GM23338 (cell line): ENCODE measurements around the gene MACF1. TPM values are rescaled to one million over a fixed set of nuclear protein-coding genes. Genes with fewer than 3 reads are reported as not detected.

Experiments
- ATAC-seq: fragments of 200-7000 bp; cut with Tn5 transposase; 3 replicates; pipeline ENCODE4 v1.9.1; 2020
- DNase-seq: peaks from one replicate; pipeline ENCODE4 v3.0.0-alpha.2; 2015; ENCODE audit warnings: low spot score
- H2AFZ ChIP-seq: fragments of 200-600 bp; sonication (generic); 2 replicates; pipeline ENCODE4 v1.8.0; 2016; ENCODE audit warnings: antibody characterized with exemption, mild to moderate bottlenecking, moderate library complexity
- H3F3A ChIP-seq: fragments of 200-600 bp; sonication (generic); replicated peaks from 2 replicates; pipeline ENCODE4 v1.8.0; 2017; ENCODE audit warnings: antibody characterized with exemption, mixed run types, low read depth
- H3K27ac ChIP-seq: fragments of 200-600 bp; sonication (generic); 2 replicates; pipeline ENCODE4 v1.6.1; 2016; ENCODE audit warnings: low read depth
- H3K27me3 ChIP-seq: fragments of 200-600 bp; sonication (generic); 2 replicates; pipeline ENCODE4 v1.8.0; 2016; ENCODE audit warnings: mild to moderate bottlenecking, mixed run types, moderate library complexity; ENCODE audit not compliant: insufficient read depth
- H3K36me3 ChIP-seq: fragments of 200-600 bp; sonication (generic); 2 replicates; pipeline ENCODE4 v1.8.0; 2016; ENCODE audit warnings: mild to moderate bottlenecking; ENCODE audit not compliant: insufficient read depth
- H3K4me1 ChIP-seq: fragments of 200-600 bp; sonication (generic); 2 replicates; pipeline ENCODE4 v1.8.0; 2016; ENCODE audit warnings: mild to moderate bottlenecking, moderate library complexity; ENCODE audit not compliant: insufficient read depth
- H3K4me2 ChIP-seq: fragments of 200-600 bp; sonication (generic); 2 replicates; pipeline ENCODE4 v1.7.1; 2017; ENCODE audit warnings: mixed run types
- H3K4me3 ChIP-seq: fragments of 200-600 bp; sonication (generic); 2 replicates; pipeline ENCODE4 v1.6.1; 2016; ENCODE audit warnings: mixed run types
- H3K79me2 ChIP-seq: fragments of 200-600 bp; sonication (generic); replicated peaks from 2 replicates; pipeline ENCODE4 v1.8.0; 2017; ENCODE audit warnings: mild to moderate bottlenecking; ENCODE audit not compliant: insufficient read depth
- H3K9me2 ChIP-seq: fragments of 200-600 bp; sonication (generic); 2 replicates; pipeline ENCODE4 v1.8.0; 2017; ENCODE audit not compliant: insufficient read depth
- H4K20me1 ChIP-seq: fragments of 200-600 bp; sonication (generic); replicated peaks from 2 replicates; pipeline ENCODE4 v1.8.0; 2017; ENCODE audit warnings: mild to moderate bottlenecking; ENCODE audit not compliant: insufficient read depth
- H3K27ac Mint-ChIP-seq: 2 replicates; pipeline ENCODE4 v1.8.0; 2020; ENCODE audit warnings: inconsistent platforms, mild to moderate bottlenecking, moderate library complexity, mixed read lengths
- H3K27me3 Mint-ChIP-seq: 3 replicates; pipeline ENCODE4 v1.8.0; 2022; ENCODE audit warnings: low read depth, mild to moderate bottlenecking, moderate library complexity, mixed read lengths, inconsistent platforms; ENCODE audit not compliant: insufficient read depth, poor library complexity
- H3K36me3 Mint-ChIP-seq: 3 replicates; pipeline ENCODE4 v1.8.0; 2021; ENCODE audit warnings: low read depth, mild to moderate bottlenecking, inconsistent platforms, moderate library complexity, mixed read lengths
- H3K4me1 Mint-ChIP-seq: 3 replicates; pipeline ENCODE4 v1.8.0; 2020; ENCODE audit warnings: mild to moderate bottlenecking, inconsistent platforms, mixed read lengths
- H3K4me3 Mint-ChIP-seq: 3 replicates; pipeline ENCODE4 v1.8.0; 2021; ENCODE audit warnings: moderate library complexity, mild to moderate bottlenecking, inconsistent platforms, mixed read lengths
- H3K9me3 Mint-ChIP-seq: 3 replicates; pipeline ENCODE4 v1.8.0; 2020; ENCODE audit warnings: moderate library complexity, mild to moderate bottlenecking, inconsistent platforms, mixed read lengths
- EZH2phosphoT487 ChIP-seq: fragments of 200-600 bp; sonication (generic); IDR thresholded peaks from one replicate; pipeline ENCODE4 v1.8.1; 2018; ENCODE audit warnings: antibody characterized with exemption; ENCODE audit not compliant: unreplicated experiment
- NANOG ChIP-seq: IDR thresholded peaks from 2 replicates; pipeline ENCODE4 v1.6.1; 2016; ENCODE audit warnings: antibody characterized with exemption, borderline replicate concordance
- polyA plus RNA-seq: library from polyadenylated mRNA; unstranded; fragments of >200 nt; fragmentation: Nextera tagmentation; extraction: Ambion mirVana; gene quantifications from 2 replicates; pipeline ENCODE4 v1.2.1, GENCODE V29; 2016
- total RNA-seq: library from RNA; depleted of rRNA; stranded (reverse); fragments of >200 nt; shearing (Covaris generic); gene quantifications from 2 replicates; pipeline ENCODE4 v1.2.3, GENCODE V29; 2014
- TF ChIP-seq, protein P1 (sequence below): fragments of 250-450 bp; sonication (Bioruptor Pico); IDR thresholded peaks from 2 replicates; pipeline ENCODE4 v1.5.0; 2020; ENCODE audit warnings: mild to moderate bottlenecking, moderate library complexity
- TF ChIP-seq, protein P2 (sequence below): IDR thresholded peaks from one replicate; pipeline ENCODE4 v1.6.1; 2018; ENCODE audit warnings: antibody characterized with exemption; ENCODE audit not compliant: unreplicated experiment

Gene MACF1
- total and polyA plus RNA-seq, 2 experiments from 2014 or later = 104 to 399 TPM

DNA sequence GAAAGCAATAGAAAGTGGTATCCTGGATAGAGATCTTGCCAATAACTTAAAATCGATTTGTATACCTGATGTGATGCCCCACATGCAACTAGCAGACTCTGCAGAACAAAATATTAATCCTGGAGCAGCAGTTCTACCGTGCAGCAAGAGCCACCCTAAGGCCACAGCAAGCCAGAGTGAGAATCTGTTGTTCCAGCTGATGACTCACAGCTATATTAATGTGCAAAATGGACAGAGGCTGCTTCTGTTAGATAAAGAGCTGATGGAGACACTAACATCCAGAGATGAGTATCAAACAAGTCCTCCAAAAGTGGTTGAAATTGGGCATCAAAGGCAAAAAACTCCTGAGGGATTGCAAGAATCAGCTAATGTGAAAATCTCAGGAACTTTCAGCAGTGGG, 127.8 kb downstream of the MACF1 start (continued):
- TF ChIP-seq, protein P1, sequence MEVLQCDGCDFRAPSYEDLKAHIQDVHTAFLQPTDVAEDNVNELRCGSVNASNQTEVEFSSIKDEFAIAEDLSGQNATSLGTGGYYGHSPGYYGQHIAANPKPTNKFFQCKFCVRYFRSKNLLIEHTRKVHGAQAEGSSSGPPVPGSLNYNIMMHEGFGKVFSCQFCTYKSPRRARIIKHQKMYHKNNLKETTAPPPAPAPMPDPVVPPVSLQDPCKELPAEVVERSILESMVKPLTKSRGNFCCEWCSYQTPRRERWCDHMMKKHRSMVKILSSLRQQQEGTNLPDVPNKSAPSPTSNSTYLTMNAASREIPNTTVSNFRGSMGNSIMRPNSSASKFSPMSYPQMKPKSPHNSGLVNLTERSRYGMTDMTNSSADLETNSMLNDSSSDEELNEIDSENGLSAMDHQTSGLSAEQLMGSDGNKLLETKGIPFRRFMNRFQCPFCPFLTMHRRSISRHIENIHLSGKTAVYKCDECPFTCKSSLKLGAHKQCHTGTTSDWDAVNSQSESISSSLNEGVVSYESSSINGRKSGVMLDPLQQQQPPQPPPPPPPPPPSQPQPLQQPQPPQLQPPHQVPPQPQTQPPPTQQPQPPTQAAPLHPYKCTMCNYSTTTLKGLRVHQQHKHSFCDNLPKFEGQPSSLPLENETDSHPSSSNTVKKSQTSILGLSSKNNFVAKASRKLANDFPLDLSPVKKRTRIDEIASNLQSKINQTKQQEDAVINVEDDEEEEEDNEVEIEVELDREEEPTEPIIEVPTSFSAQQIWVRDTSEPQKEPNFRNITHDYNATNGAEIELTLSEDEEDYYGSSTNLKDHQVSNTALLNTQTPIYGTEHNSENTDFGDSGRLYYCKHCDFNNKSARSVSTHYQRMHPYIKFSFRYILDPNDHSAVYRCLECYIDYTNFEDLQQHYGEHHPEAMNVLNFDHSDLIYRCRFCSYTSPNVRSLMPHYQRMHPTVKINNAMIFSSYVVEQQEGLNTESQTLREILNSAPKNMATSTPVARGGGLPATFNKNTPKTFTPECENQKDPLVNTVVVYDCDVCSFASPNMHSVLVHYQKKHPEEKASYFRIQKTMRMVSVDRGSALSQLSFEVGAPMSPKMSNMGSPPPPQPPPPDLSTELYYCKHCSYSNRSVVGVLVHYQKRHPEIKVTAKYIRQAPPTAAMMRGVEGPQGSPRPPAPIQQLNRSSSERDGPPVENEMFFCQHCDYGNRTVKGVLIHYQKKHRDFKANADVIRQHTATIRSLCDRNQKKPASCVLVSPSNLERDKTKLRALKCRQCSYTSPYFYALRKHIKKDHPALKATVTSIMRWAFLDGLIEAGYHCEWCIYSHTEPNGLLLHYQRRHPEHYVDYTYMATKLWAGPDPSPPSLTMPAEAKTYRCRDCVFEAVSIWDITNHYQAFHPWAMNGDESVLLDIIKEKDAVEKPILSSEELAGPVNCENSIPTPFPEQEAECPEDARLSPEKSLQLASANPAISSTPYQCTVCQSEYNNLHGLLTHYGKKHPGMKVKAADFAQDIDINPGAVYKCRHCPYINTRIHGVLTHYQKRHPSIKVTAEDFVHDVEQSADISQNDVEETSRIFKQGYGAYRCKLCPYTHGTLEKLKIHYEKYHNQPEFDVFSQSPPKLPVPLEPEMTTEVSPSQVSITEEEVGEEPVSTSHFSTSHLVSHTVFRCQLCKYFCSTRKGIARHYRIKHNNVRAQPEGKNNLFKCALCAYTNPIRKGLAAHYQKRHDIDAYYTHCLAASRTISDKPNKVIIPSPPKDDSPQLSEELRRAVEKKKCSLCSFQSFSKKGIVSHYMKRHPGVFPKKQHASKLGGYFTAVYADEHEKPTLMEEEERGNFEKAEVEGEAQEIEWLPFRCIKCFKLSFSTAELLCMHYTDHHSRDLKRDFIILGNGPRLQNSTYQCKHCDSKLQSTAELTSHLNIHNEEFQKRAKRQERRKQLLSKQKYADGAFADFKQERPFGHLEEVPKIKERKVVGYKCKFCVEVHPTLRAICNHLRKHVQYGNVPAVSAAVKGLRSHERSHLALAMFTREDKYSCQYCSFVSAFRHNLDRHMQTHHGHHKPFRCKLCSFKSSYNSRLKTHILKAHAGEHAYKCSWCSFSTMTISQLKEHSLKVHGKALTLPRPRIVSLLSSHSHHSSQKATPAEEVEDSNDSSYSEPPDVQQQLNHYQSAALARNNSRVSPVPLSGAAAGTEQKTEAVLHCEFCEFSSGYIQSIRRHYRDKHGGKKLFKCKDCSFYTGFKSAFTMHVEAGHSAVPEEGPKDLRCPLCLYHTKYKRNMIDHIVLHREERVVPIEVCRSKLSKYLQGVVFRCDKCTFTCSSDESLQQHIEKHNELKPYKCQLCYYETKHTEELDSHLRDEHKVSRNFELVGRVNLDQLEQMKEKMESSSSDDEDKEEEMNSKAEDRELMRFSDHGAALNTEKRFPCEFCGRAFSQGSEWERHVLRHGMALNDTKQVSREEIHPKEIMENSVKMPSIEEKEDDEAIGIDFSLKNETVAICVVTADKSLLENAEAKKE (CRISPR knock-in tag) = no peak

DNA sequence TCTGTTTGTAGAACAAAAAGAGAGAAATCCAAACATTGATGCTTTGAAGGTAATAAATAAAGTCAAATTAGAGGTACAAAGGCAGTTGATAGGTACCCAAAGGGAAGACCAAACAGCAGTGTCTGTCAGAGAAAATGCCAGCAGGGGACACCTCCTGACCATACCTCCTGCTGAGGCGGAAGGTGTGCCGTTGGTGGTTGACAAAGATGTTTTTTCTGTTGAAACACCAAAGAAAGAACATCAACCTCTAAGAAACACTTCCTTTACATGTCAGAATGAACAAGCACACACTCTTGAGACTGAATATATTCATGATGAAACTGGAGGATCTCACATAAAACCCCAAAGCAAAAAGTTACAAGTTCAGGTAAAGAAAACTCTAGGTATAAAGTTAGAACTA, 128.3 kb downstream of the MACF1 start:
- no peaks in the 10 kb centered on the region for H3K27me3 Mint-ChIP-seq
- no peak overlapping the region for H3K27ac Mint-ChIP-seq
- H3K4me1 Mint-ChIP-seq = no peaks in the 10 kb centered on the region
- no peak overlapping the region for H3K4me3 Mint-ChIP-seq
- Histone ChIP-seq H4K20me1 (0 out of 2 replicates have a peak, but pooled peaks cover 4% of the 10 kb centered on the region), H3F3A (no peaks in the 10 kb centered on the region), H3K9me2 (no peaks in the 10 kb centered on the region), H3K27ac (no peak overlapping the region), H3K27me3 (no peaks in the 10 kb centered on the region), H3K4me1 (no peaks in the 10 kb centered on the region), H3K4me2 (no peak overlapping the region), H3K4me3 (no peak overlapping the region), H3K36me3 (peaks cover 40% of the 10 kb centered on the region), H2AFZ (no peak overlapping the region), H3K79me2 (no peaks in the 10 kb centered on the region)
- no peak for ATAC-seq
- H3K9me3 Mint-ChIP-seq = no peaks in the 10 kb centered on the region; the same call in 2 of the 3 replicates
- DNase-seq = no peak
- H3K36me3 Mint-ChIP-seq = peaks cover 38% of the 10 kb centered on the region
- no peak for TF ChIP-seq EZH2phosphoT487
- TF ChIP-seq, protein P2, sequence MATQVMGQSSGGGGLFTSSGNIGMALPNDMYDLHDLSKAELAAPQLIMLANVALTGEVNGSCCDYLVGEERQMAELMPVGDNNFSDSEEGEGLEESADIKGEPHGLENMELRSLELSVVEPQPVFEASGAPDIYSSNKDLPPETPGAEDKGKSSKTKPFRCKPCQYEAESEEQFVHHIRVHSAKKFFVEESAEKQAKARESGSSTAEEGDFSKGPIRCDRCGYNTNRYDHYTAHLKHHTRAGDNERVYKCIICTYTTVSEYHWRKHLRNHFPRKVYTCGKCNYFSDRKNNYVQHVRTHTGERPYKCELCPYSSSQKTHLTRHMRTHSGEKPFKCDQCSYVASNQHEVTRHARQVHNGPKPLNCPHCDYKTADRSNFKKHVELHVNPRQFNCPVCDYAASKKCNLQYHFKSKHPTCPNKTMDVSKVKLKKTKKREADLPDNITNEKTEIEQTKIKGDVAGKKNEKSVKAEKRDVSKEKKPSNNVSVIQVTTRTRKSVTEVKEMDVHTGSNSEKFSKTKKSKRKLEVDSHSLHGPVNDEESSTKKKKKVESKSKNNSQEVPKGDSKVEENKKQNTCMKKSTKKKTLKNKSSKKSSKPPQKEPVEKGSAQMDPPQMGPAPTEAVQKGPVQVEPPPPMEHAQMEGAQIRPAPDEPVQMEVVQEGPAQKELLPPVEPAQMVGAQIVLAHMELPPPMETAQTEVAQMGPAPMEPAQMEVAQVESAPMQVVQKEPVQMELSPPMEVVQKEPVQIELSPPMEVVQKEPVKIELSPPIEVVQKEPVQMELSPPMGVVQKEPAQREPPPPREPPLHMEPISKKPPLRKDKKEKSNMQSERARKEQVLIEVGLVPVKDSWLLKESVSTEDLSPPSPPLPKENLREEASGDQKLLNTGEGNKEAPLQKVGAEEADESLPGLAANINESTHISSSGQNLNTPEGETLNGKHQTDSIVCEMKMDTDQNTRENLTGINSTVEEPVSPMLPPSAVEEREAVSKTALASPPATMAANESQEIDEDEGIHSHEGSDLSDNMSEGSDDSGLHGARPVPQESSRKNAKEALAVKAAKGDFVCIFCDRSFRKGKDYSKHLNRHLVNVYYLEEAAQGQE = no peak
- no peak for TF ChIP-seq NANOG
- TF ChIP-seq, protein P1 (CRISPR knock-in tag) = no peak
